NCI-H446 treated with DMSO at 0.1 percent for 48 hours (cell line): ENCODE data around the gene SULF2.
"Not testable (repeated sequence)": the region's sequence is repeated elsewhere in the genome, so short reads cannot be mapped to it uniquely, and the experiment has no call there.

Source experiments
- DNase-seq: peaks from one replicate; lab custom pipeline; 2025; lab: John Stamatoyannopoulos, UW

The SULF2 gene

GRCh38 chr20:47804972-47805371, 19.7 kb upstream of the SULF2 start:
- DNase-seq: not testable (repeated sequence)

GRCh38 chr20:47804224-47804825, 19.0 kb upstream of the SULF2 start:
- not testable (repeated sequence) for DNase-seq

- no peak for DNase-seq
Observed at GRCh38 chr20:47802975-47803374, 17.7 kb upstream of the SULF2 start.

- DNase-seq: no peak
Observed at GRCh38 chr20:47802226-47802920, 17.1 kb upstream of the SULF2 start.

GRCh38 chr20:47801759-47802158, 16.5 kb upstream of the SULF2 start:
- DNase-seq: no peak

- DNase-seq: no peak
Observed at GRCh38 chr20:47801079-47801478, 15.8 kb upstream of the SULF2 start.

- DNase-seq: no peak
Observed at GRCh38 chr20:47800623-47801022, 15.3 kb upstream of the SULF2 start.

- no peak for DNase-seq
Observed at GRCh38 chr20:47799116-47799715, 13.9 kb upstream of the SULF2 start.

GRCh38 chr20:47796971-47797370, 11.7 kb upstream of the SULF2 start:
- DNase-seq: no peak

GRCh38 chr20:47795214-47795907, 10.1 kb upstream of the SULF2 start:
- peak; percentile 35 for DNase-seq

GRCh38 chr20:47794264-47794663, 9.0 kb upstream of the SULF2 start:
- DNase-seq: not testable (repeated sequence)

- DNase-seq: peak; percentile 99
Observed at GRCh38 chr20:47792021-47792618, 6.8 kb upstream of the SULF2 start.

GRCh38 chr20:47791084-47791599, 5.9 kb upstream of the SULF2 start:
- no peak for DNase-seq

GRCh38 chr20:47790580-47790965, 5.3 kb upstream of the SULF2 start:
- DNase-seq: no peak

- no peak for DNase-seq
Observed at GRCh38 chr20:47789764-47790579, 4.7 kb upstream of the SULF2 start.

- DNase-seq: no peak
Observed at GRCh38 chr20:47789081-47789763, 3.9 kb upstream of the SULF2 start.

GRCh38 chr20:47788741-47789080, 3.4 kb upstream of the SULF2 start:
- DNase-seq: no peak

- DNase-seq: no peak
Observed at GRCh38 chr20:47786765-47787107, 1.5 kb upstream of the SULF2 start.

GRCh38 chr20:47785854-47786764, 828 bp upstream of the SULF2 start:
- DNase-seq: no peak
